ENCODE measurements around the gene QSOX1. TPM values are rescaled to one million over a fixed set of nuclear protein-coding genes. Genes with fewer than 3 reads are reported as not detected.

The QSOX1 gene
- total and polyA plus RNA-seq, 9 of the 15 experiments (the other 6 are each of a cell fraction or from before 2014, with no cell fraction given) = 4.0 to 53.1 (median 15.0) TPM

- no peak for TF ChIP-seq THRA (IDR thresholded peaks at IDR 0.05)
- no peak for TF ChIP-seq ZNF764 (CRISPR knock-in tag; IDR thresholded peaks at IDR 0.05; ENCODE audit: low read depth)
- peak; percentile 49 to 64; a peak in 3 of 4 replicates for TF ChIP-seq NRF1 (conservative IDR thresholded peaks at IDR 0.05 in 1 of 2, IDR thresholded peaks at IDR 0.05 in 1 of 2)
- peak; percentile 78 for TF ChIP-seq POLR2B (IDR thresholded peaks at IDR 0.05; ENCODE audit: low read depth, partially characterized antibody)
- peak; percentile 71; the same call in 1 of the 2 replicates for TF ChIP-seq ZNF609 (CRISPR knock-in tag; IDR thresholded peaks at IDR 0.05; ENCODE audit: borderline replicate concordance)
- TF ChIP-seq, protein P1, sequence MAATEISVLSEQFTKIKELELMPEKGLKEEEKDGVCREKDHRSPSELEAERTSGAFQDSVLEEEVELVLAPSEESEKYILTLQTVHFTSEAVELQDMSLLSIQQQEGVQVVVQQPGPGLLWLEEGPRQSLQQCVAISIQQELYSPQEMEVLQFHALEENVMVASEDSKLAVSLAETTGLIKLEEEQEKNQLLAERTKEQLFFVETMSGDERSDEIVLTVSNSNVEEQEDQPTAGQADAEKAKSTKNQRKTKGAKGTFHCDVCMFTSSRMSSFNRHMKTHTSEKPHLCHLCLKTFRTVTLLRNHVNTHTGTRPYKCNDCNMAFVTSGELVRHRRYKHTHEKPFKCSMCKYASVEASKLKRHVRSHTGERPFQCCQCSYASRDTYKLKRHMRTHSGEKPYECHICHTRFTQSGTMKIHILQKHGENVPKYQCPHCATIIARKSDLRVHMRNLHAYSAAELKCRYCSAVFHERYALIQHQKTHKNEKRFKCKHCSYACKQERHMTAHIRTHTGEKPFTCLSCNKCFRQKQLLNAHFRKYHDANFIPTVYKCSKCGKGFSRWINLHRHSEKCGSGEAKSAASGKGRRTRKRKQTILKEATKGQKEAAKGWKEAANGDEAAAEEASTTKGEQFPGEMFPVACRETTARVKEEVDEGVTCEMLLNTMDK (IDR thresholded peaks at IDR 0.05; ENCODE audit: borderline replicate concordance, insufficient read depth, low read depth, low read length, poor library complexity, severe bottlenecking) = peak; percentile 38
- 0 out of 2 replicates have a peak, but pooled peaks have one; percentile 30 for TF ChIP-seq ZNF431 (CRISPR knock-in tag; IDR thresholded peaks at IDR 0.05)
- TF ChIP-seq CBX3 (IDR thresholded peaks at IDR 0.05; ENCODE audit: borderline replicate concordance in 1 of 2, low read length in 2 of 2) = 0 out of 3 replicates have a peak, but pooled peaks of 1 of the 2 experiments have one; percentile 29
- TF ChIP-seq CHCHD3 (CRISPR knock-in tag; IDR thresholded peaks at IDR 0.05) = no peak
- 0 out of 2 replicates have a peak, but pooled peaks have one; percentile 20 for TF ChIP-seq SMARCE1 (IDR thresholded peaks at IDR 0.05)
- TF ChIP-seq SAP30 (IDR thresholded peaks at IDR 0.05; ENCODE audit: borderline replicate concordance, insufficient read depth, low read depth, low read length, poor library complexity, severe bottlenecking) = peak; percentile 57
- no peak for TF ChIP-seq HDAC6 (IDR thresholded peaks at IDR 0.05; ENCODE audit: low read depth, low read length)
- no peak for TF ChIP-seq RFX7 (CRISPR knock-in tag; IDR thresholded peaks at IDR 0.05)
- peak; percentile 70; the same call in 1 of the 2 replicates for TF ChIP-seq KLF16 (IDR thresholded peaks at IDR 0.05)
- no peak for TF ChIP-seq SAFB (IDR thresholded peaks at IDR 0.05; ENCODE audit: borderline replicate concordance, low read depth, low read length)
- TF ChIP-seq TEAD4 (IDR thresholded peaks at IDR 0.05; ENCODE audit: low read length) = peak; percentile 18; the same call in 1 of the 2 replicates
- no peak for TF ChIP-seq TEAD4 (CRISPR knock-in tag; IDR thresholded peaks at IDR 0.05; ENCODE audit: borderline replicate concordance)
These were observed at the start of gene QSOX1 (continued) for GRCh38 chr1:180154325-180155181.

Measured in K562 (cell line).